ENCODE results near the gene PPP1CC.

The PPP1CC gene

DNA sequence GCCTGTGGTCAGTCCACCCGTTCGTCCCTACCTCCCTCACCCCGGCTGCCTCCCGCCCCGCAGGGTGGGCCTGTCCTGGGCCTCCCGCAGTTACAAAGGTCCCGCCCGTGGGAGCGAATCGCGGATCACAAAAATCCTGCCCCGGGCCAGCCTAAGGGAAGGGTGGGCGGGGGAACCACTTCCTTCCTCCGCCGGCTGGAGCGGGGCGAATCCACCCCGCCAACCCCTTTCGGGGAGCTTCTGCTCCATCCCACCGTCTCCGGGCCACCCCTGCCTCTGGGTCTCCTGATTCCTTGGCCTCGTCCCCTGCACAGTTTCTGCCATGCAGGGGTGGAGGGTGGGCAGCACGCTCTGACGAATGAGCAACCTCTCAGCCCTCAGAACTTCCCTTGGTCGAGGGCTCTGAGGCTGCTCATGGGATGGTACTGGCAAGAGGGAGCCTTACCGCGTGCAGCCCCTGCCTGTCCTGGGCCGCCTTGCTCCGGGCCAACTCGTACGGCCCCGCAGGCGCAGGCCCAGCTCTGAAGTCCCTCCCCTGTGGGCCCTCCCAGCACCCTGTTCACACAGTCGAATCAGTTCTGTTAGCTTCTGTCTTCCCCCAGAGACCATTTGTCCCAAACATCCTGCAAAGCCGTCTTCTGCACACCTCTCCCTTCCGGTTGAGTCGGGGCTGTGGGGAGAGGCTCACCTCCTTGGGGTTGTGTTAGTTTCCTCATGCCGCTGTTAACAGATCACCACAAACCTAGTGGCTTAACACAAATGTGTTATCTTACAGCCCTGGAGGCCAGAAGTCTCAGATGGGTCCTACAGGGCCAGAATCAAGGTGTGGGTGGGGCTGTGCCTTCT lies 53.2 kb downstream of the PPP1CC start:
- ATAC-seq = peak; percentile 88
- H3K4me3 Mint-ChIP-seq = peak overlapping the region; percentile 89
- peaks cover 72% of the 10 kb centered on the region for H3K4me1 Mint-ChIP-seq
- H3K9me3 Mint-ChIP-seq = no peaks in the 10 kb centered on the region
- H3K36me3 Mint-ChIP-seq = peaks cover 39% of the 10 kb centered on the region
- peak overlapping the region; percentile 81 for H3K27ac Mint-ChIP-seq
- H3K27me3 Mint-ChIP-seq = no peaks in the 10 kb centered on the region

DNA sequence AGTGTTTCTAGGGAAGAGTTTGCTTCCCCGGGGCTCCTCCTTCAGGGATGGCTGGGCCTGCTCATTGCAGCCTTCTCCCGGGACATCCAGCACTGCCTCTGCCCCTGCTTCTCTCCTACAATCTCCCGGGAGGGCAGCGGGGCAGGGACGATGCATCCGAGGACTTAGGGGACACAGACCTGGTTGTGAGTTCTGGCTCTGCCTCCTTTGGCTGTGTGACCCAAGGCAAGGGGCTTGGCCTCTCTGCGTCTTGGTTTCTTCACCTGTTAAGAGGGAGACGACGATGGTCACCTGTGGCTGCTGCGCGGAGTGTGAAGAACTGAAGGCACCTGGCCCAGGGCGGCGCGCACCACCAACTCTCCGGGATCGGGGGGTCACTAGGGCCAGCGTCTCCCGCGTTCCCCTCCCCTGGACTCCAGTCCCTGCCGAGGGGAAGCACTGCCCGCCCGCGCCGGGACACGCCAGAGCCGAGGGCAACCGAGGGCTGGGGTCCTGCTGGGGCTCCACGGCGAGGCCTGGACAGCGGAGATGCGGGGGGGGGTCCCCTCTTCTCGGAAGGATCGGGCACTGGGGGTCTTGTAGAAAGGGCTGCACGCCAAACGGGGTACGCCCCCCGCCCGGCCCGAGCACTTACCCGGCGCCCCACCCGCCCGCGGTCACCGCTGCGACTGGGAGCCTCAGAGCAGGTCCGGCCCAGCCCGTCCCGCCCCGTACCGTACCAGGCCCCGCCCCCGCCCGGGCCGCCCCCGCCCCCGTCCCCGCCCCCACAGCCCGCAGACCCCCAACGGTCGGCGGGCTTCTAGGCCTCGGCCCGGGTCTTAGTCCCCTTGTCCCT lies 54.0 kb downstream of the PPP1CC start, which contains the start of gene HVCN1:
Gene HVCN1, minus strand, starts transcription at position 670 of the 835 bp plus-strand sequence. CDS start 5,870 bp downstream, outside the sequence.
- peak within 1 kb of the TSS; percentile 81 for H3K27ac Mint-ChIP-seq
- H3K4me3 Mint-ChIP-seq = peak within 1 kb of the TSS; percentile 94
- H3K4me1 Mint-ChIP-seq = peaks cover 72% of the 10 kb centered on the region
- H3K9me3 Mint-ChIP-seq = no peaks in the 10 kb centered on the region
- peaks cover 48% of the 10 kb centered on the region for H3K36me3 Mint-ChIP-seq
- H3K27me3 Mint-ChIP-seq = no peaks in the 10 kb centered on the region
- peak; percentile 81 for ATAC-seq

DNA sequence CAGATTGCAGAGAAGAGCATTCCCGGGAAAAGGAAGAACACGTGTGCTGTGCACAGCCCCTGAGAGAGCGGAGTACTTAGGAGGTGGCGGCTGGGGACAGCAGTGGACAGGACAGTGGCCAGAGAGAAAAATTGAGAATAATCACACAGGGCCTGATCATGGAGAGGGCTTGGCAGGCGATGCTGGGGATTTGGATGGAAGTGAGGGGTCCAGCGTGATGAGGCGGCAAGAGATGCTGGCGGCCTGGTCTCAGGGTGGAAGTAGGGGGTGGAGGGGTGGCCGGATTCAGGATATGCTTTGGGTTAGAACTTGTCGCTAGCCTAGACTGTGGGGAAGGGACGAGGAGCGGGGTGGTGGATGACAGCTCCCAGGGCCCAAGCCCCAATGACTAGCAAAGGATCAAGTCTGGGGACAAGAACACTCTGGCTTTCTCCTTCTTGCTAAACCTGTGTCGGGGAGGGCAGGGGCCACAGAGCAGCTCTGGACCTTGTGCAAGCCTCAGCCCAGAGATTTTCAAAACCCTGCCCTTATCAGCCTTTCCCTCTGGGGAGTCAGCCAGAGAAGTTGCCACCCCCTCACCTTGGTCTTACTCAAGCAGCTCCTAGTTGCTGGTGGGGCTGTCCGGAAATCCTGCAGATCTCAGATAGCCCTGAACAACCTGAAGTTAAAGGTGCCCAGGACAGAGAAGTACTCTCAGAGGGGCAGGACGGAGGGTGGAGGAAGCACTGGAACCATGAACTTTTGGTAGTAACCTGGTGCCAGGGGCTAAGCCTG lies 55.1 kb downstream of the PPP1CC start:
- H3K9me3 Mint-ChIP-seq = no peaks in the 10 kb centered on the region
- peak; percentile 62 for ATAC-seq
- no peaks in the 10 kb centered on the region for H3K27me3 Mint-ChIP-seq
- H3K4me3 Mint-ChIP-seq = peak overlapping the region; percentile 94
- H3K27ac Mint-ChIP-seq = peak overlapping the region; percentile 81
- H3K36me3 Mint-ChIP-seq = peaks cover 51% of the 10 kb centered on the region
- peaks cover 71% of the 10 kb centered on the region for H3K4me1 Mint-ChIP-seq

DNA sequence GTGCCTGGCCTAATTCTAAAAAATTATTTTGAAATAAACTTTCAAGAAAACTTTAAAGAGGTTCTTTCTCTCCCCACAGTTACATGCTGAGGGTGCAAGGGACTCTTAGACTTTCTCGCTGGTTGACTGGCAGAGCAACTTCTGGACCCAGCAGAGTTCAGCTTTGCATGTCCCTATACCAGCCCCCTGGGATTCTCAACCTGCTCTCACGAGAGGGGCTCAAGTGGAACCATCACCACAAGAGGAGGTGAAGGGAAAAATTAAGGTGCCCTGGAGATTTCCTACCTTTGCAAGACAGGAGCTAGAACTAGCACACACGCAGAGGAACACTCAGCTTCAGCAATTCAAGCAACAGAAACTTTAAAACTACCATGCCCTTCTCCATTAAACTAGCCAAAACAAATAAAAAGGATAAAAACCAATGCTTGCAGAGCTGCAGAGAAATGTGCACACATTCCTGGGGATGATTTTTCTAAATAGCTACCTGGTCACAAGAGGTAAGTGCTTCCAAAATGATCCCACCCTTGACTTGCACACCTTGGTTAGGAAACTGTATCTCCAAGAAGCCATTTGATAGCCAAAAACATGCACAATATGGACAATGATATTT lies 56.3 kb downstream of the PPP1CC start:
- peaks cover 69% of the 10 kb centered on the region for H3K4me1 Mint-ChIP-seq
- peaks cover 60% of the 10 kb centered on the region for H3K36me3 Mint-ChIP-seq
- peak overlapping the region; percentile 94 for H3K4me3 Mint-ChIP-seq
- H3K9me3 Mint-ChIP-seq = no peaks in the 10 kb centered on the region
- peak overlapping the region; percentile 81 for H3K27ac Mint-ChIP-seq
- no peak for ATAC-seq
- no peaks in the 10 kb centered on the region for H3K27me3 Mint-ChIP-seq

DNA sequence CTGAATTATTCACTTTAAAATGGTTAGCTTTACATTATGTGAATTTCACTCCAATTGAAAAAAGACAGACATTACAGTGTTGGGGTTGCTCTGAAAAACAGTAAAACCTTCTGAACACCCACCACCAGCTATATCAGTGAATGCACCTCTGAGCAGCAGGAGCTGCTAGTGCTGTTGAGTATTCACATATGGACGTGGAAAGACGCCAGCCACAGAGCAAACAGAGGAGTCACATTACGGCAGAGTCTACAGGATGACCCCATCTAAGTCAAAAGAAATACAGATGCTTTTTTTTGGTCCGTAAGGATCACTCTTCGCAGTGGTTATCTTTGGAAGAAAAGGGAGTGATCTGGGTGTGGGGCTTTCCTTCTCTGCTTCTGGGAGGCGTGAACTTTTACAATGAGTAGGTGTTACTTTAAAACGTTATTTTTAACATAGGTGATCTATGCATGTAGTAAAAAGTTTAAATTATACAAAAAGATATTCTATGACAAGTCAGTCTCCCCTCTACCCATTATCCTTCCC lies 58.3 kb downstream of the PPP1CC start:
- H3K9me3 Mint-ChIP-seq = no peaks in the 10 kb centered on the region
- no peaks in the 10 kb centered on the region for H3K27me3 Mint-ChIP-seq
- no peak for ATAC-seq
- H3K36me3 Mint-ChIP-seq = peaks cover 70% of the 10 kb centered on the region
- peaks cover 67% of the 10 kb centered on the region for H3K4me1 Mint-ChIP-seq
- peak overlapping the region; percentile 81 for H3K27ac Mint-ChIP-seq
- peak overlapping the region; percentile 94 for H3K4me3 Mint-ChIP-seq

DNA sequence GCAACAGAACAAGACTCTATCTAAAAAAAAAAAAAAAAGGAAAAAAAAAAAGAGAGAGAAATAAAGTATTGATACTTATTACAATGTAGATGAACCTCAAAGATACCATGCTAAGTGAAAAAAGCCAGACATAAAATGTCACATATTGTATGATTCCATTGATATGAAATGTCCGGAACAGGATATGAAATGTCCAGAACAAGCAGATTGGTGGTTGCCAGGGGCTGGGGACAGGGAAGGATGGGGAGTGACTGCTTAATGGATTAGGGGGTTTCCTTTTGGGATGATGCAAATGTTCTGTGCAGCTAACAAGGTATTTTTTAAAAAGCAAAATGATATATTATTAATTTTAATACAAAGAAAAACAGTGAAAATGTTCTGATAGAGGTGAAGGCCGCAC lies 58.8 kb downstream of the PPP1CC start:
- Mint-ChIP-seq H3K4me1 (peaks cover 72% of the 10 kb centered on the region), H3K9me3 (no peaks in the 10 kb centered on the region), H3K4me3 (peak overlapping the region; percentile 59), H3K27ac (peak overlapping the region; percentile 81), H3K27me3 (no peaks in the 10 kb centered on the region), H3K36me3 (peaks cover 70% of the 10 kb centered on the region)
- ATAC-seq = no peak

DNA sequence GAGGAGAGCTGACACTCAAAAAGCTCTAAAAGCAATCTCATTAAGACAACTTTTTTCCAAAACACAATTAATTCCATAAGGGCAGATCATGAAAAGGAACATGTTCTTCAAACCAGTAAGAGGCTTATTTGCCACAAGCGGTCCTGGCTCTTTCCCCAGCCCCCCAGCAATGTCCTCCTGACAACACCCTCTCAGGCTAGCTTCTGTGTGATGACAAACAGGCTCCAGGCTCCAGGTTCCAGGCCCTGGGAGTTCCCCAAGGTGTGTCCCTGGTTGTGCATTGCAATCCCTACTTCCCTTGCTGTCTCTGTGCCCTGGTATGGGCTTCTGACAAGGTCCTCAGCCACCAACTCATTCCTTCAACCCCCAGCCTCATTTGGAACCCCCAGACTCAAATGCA lies 62.7 kb downstream of the PPP1CC start:
- Mint-ChIP-seq H3K27ac (peak overlapping the region; percentile 80), H3K4me1 (peaks cover 79% of the 10 kb centered on the region), H3K4me3 (no peak overlapping the region), H3K9me3 (no peaks in the 10 kb centered on the region), H3K27me3 (no peaks in the 10 kb centered on the region), H3K36me3 (peaks cover 53% of the 10 kb centered on the region)
- ATAC-seq = no peak

DNA sequence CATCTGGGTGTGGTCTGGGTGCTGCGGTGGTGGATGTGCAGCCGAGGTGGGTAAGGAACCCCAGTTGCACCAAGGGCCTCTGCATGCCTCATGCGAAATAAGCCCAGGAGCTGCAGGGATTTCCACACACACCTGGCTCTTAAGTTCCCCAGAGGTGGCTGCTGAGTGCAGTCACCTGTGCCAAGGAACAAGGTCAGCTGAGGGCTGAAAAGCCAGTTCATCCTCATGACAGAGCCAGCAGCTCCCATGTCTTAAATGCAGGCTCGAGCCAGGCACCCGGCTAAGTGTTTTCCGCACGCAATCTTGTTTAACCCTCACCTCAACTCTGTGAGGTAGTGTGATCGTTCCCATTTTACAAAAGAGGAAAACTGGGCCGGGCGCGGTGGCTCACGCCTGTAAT lies 63.5 kb downstream of the PPP1CC start:
- H3K27ac Mint-ChIP-seq = peak overlapping the region; percentile 80

DNA sequence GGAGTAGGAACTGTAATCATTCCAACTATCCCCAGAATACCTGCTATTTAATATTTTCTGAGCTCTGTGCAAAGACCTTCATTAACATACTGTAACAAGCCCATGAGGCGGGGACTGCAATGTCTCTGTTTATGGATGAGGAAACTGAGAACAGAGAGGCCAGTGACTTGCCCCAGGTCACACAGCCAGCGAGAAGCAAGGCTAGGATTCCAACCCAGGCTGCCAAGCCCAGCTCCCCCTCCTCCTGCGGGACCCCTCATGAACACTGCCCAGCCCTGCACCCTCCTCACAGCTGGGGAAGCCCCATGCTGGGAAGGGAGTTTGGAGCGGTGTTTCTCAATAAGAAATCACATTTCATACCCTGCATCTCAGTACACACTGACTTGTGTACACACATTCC lies 64.7 kb downstream of the PPP1CC start:
- Mint-ChIP-seq H3K9me3 (peaks cover 2% of the 10 kb centered on the region), H3K4me3 (peak overlapping the region; percentile 69), H3K27me3 (no peaks in the 10 kb centered on the region), H3K36me3 (peaks cover 54% of the 10 kb centered on the region), H3K27ac (peak overlapping the region; percentile 80), H3K4me1 (peaks cover 78% of the 10 kb centered on the region)
- ATAC-seq = peak; percentile 47

More for the DNA sequence above, 63.5 kb downstream of the PPP1CC start:
- Mint-ChIP-seq H3K9me3 (peaks cover 2% of the 10 kb centered on the region), H3K27me3 (no peaks in the 10 kb centered on the region), H3K4me3 (no peak overlapping the region), H3K36me3 (peaks cover 53% of the 10 kb centered on the region), H3K4me1 (peaks cover 79% of the 10 kb centered on the region)
- no peak for ATAC-seq

DNA sequence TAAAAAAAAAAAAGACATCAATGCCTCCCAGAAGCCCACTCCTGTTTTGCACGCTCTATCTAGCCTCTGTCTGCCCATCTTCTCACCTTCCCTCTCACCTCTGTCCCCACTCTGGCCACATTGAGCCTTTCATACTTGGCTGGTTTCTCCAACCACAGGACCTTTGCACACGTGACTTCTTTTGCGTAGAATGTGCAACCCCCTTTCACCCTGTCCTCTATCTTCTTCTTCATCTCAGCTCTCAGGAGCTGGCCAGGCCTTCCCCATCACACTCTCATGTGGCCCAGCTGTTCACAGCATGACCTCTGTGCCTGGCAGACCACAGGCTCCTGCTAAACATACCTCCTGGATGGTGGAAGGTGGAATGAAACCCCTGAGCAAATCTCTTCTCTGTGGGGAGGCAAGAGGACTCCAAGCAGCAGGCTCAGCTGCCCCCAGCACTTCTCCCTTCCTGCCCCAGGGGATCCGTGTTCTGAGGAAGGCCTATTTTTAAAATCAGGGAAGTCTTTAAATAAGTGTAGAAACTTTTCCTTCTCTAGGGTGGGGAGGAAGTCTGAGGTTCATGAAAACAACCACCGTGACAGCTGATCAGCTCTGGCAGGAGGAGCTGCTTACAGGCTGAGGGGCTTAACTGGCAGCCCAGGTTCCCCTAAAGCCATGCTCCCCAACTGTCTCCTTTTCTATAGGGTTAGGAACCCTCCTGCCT lies 65.3 kb downstream of the PPP1CC start:
- peak overlapping the region; percentile 80 for H3K27ac Mint-ChIP-seq
- H3K27me3 Mint-ChIP-seq = no peaks in the 10 kb centered on the region
- peak overlapping the region; percentile 69 for H3K4me3 Mint-ChIP-seq
- peaks cover 85% of the 10 kb centered on the region for H3K4me1 Mint-ChIP-seq
- peaks cover 2% of the 10 kb centered on the region for H3K9me3 Mint-ChIP-seq
- peak; percentile 90 for ATAC-seq
- H3K36me3 Mint-ChIP-seq = peaks cover 57% of the 10 kb centered on the region

DNA sequence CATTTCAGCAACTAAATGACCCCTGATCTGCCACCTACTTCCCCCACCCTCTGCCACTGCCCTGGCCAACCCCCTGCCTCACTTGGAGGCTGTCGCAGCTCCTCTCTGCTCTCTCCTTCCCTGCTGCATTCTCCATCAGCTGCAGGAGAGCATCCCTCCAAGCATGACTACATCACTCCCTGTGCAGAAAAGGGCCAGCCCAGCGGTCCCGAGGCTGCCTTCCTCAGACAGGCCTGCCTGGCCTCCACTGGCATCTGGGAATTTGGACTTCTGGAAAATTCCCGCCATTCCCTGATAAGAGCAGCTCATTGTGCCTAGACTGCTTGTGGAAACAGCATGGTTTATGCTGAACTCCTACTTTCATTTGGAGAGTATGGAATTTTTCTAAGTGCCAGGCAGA lies 66.5 kb downstream of the PPP1CC start:
- no peak for ATAC-seq
- Mint-ChIP-seq H3K27ac (peak overlapping the region; percentile 80), H3K36me3 (peaks cover 60% of the 10 kb centered on the region), H3K9me3 (peaks cover 2% of the 10 kb centered on the region), H3K4me1 (peaks cover 88% of the 10 kb centered on the region), H3K27me3 (no peaks in the 10 kb centered on the region), H3K4me3 (peak overlapping the region; percentile 28)

DNA sequence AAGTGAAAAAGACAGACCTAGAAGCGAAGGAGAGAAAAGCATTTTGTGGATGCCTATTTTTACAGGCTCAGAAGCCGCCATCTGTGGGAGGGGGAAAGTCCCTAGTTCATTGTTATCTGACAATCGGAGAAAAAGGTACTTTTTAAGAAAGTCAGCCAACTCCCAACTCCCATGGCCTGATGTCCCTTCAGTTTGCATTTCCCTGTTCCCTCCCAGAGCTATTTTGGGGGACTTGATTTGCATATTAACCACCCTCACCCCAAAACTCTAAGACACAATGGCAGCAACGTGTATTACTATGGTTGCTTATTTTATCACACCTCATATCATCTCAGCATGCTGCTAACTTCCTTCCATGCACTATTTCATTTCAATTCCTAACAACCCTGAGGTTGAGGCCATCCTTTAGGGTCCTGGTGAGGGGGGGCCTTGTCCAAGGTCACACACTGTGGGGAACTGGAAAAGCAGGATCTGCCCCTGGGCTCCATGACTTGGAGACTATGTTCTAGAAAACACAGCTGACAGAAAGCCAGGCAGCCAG lies 72.5 kb downstream of the PPP1CC start:
- Mint-ChIP-seq H3K27ac (peak overlapping the region; percentile 89), H3K9me3 (peaks cover 2% of the 10 kb centered on the region), H3K36me3 (peaks cover 81% of the 10 kb centered on the region), H3K4me1 (peaks cover 92% of the 10 kb centered on the region), H3K4me3 (peak overlapping the region; percentile 82), H3K27me3 (no peaks in the 10 kb centered on the region)
- ATAC-seq = peak; percentile 70
